ENCODE data around the gene RNF213. TPM values are rescaled to one million over a fixed set of nuclear protein-coding genes. Genes with fewer than 3 reads are reported as not detected.
"Not testable (repeated sequence)": the region's sequence is repeated elsewhere in the genome, so short reads cannot be mapped to it uniquely, and the experiment has no call there.

Gene RNF213
- total RNA-seq, 1 donor from 2014 or later, result 47.3 TPM

- TF ChIP-seq, protein P1, sequence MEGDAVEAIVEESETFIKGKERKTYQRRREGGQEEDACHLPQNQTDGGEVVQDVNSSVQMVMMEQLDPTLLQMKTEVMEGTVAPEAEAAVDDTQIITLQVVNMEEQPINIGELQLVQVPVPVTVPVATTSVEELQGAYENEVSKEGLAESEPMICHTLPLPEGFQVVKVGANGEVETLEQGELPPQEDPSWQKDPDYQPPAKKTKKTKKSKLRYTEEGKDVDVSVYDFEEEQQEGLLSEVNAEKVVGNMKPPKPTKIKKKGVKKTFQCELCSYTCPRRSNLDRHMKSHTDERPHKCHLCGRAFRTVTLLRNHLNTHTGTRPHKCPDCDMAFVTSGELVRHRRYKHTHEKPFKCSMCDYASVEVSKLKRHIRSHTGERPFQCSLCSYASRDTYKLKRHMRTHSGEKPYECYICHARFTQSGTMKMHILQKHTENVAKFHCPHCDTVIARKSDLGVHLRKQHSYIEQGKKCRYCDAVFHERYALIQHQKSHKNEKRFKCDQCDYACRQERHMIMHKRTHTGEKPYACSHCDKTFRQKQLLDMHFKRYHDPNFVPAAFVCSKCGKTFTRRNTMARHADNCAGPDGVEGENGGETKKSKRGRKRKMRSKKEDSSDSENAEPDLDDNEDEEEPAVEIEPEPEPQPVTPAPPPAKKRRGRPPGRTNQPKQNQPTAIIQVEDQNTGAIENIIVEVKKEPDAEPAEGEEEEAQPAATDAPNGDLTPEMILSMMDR (conservative IDR thresholded peaks at IDR 0.05), result no peak
- no peak overlapping the region for H3K4me3 Mint-ChIP-seq
- peaks cover 9% of the 10 kb centered on the region for H3K36me3 Mint-ChIP-seq
- no peak for DNase-seq (ENCODE audit: extremely low spot score, unreplicated experiment)
- no peaks in the 10 kb centered on the region for H3K27me3 Mint-ChIP-seq
- H3K9me3 Mint-ChIP-seq, result peaks cover 4% of the 10 kb centered on the region
- peaks cover 4% of the 10 kb centered on the region for H3K4me1 Mint-ChIP-seq (ENCODE audit: unreplicated experiment)
- no peak overlapping the region for H3K27ac Mint-ChIP-seq
These were observed 10.2 kb downstream of the RNF213 start for GRCh38 chr17:80270836-80271235.

GRCh38 chr17:80272366-80272765 is 11.7 kb downstream of the RNF213 start:
- TF ChIP-seq, protein P1 (conservative IDR thresholded peaks at IDR 0.05), result no peak
- no peak overlapping the region for H3K4me3 Mint-ChIP-seq
- peaks cover 11% of the 10 kb centered on the region for H3K36me3 Mint-ChIP-seq
- no peak overlapping the region for H3K27ac Mint-ChIP-seq
- no peaks in the 10 kb centered on the region for H3K27me3 Mint-ChIP-seq
- H3K4me1 Mint-ChIP-seq (ENCODE audit: unreplicated experiment), result peaks cover 4% of the 10 kb centered on the region
- no peak for DNase-seq (ENCODE audit: extremely low spot score, unreplicated experiment)
- H3K9me3 Mint-ChIP-seq, result peaks cover 4% of the 10 kb centered on the region

DNA sequence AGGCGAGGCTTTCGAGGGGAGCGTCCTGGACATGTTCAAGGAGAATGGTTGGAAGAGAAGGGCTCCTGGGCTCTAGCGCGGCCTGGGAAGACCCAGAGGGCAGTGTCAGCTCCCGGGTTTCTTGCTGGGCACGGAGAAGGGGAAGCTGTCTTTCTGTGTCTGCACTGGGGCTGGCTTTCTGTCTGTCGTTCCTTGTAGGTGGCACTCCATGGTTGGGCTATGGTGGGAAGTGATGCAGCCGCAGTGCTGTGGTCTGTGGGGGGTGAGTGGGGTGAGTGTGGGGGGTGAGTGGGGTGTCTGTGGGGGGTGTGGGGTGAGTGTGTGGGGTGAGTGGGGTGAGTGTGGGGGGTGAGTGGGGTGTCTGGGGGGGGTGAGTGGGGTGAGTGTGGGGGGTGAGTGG is 13.7 kb downstream of the RNF213 start:
- Mint-ChIP-seq H3K27me3 (no peaks in the 10 kb centered on the region), H3K4me3 (no peak overlapping the region)
- no peak for DNase-seq (ENCODE audit: extremely low spot score, unreplicated experiment)

DNA sequence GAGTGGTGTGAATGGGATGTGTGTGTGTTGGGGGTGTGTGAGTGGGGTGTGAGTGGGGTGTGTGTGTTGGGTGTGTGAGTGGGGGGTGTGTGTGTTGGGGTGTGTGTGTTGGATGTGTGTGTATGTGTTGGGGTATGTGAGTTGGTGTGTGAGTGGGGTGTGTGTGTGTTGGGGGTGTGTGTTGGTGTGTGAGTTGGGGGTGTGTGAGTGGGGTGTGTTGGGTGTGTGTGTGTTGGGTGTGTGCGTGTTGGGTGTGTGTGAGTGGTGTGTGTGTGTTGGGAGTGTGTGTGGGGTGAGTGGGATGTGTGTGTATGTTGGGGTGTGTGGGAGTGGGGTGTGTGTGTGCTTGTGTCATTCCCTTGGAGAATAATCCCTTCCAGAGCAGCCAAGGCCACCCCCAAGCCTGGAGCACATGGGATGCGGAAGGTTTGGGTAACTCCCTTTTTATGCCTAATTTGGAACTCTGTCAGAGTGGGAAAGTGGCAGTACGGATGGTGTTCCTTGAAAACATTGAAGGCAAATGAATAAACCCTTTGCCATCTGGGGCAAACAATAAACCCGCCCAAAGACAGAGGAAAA is 14.3 kb downstream of the RNF213 start:
- Mint-ChIP-seq H3K9me3 (peaks cover 4% of the 10 kb centered on the region), H3K27me3 (no peaks in the 10 kb centered on the region), H3K27ac (no peak overlapping the region), H3K4me1 (ENCODE audit: unreplicated experiment) (peaks cover 7% of the 10 kb centered on the region), H3K36me3 (peaks cover 11% of the 10 kb centered on the region), H3K4me3 (no peak overlapping the region)
- TF ChIP-seq, protein P1 (conservative IDR thresholded peaks at IDR 0.05), result no peak
- no peak for DNase-seq (ENCODE audit: extremely low spot score, unreplicated experiment)

More for the DNA sequence above, 13.7 kb downstream of the RNF213 start:
- Mint-ChIP-seq H3K27ac (peak overlapping the region; percentile 82), H3K36me3 (peaks cover 11% of the 10 kb centered on the region), H3K9me3 (peaks cover 4% of the 10 kb centered on the region), H3K4me1 (ENCODE audit: unreplicated experiment) (peaks cover 4% of the 10 kb centered on the region)
- TF ChIP-seq, protein P1 (conservative IDR thresholded peaks at IDR 0.05), result no peak

GRCh38 chr17:80275857-80276256 is 15.2 kb downstream of the RNF213 start:
- peaks cover 11% of the 10 kb centered on the region for H3K4me1 Mint-ChIP-seq (ENCODE audit: unreplicated experiment)
- peaks cover 11% of the 10 kb centered on the region for H3K36me3 Mint-ChIP-seq
- not testable (repeated sequence) for H3K27me3 Mint-ChIP-seq; H3K4me3 Mint-ChIP-seq; H3K27ac Mint-ChIP-seq; DNase-seq (ENCODE audit: extremely low spot score, unreplicated experiment); H3K9me3 Mint-ChIP-seq

DNA sequence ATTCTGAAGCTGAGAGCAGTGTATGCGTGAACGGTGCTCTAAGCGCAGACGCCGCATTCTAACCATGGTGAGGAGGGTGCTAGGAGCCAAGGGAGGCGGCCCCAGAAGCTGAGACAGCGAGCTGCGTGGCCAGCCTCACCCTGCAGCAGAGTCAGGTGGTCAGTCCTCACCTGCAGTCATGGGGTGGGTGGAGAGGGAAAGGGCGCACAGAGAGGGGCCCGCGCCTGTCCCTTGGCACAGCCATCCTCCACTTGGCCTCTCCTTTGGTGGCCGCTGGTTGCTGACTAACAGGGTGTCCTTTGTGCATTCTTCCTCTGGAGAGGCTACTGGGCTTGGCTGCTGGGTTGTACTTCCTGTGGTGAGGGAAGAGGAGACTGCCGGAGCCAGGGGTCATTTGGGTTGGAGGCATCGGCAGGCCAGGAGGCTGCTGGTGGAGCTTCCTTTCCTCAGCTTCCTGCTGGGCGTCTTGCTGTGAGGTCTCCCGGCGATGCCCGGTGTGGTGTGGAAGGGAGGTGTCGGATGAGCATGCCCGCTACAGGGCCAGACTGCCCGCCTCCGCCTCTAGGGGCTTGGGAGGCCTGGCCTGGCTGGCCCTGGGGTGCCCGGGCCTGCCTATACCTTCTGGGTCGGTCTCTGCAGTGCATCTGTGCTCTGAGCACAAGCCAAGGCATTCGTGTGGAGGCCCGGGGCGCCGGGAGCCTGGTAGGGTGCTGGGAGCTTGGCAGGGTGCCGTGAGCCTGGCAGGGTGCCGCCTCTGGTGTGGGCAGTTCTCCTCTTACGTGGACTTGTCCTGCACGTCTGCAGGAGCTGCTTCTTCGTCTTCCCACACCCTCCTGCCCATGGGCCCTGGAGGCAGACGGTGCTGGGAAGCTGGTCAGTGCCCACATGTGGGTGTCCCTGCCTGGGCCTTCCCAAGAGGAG is 17.4 kb downstream of the RNF213 start:
- Mint-ChIP-seq H3K27me3 (no peaks in the 10 kb centered on the region), H3K27ac (no peak overlapping the region), H3K4me1 (ENCODE audit: unreplicated experiment) (peaks cover 7% of the 10 kb centered on the region), H3K36me3 (peaks cover 8% of the 10 kb centered on the region), H3K4me3 (no peak overlapping the region), H3K9me3 (no peaks in the 10 kb centered on the region)
- no peak for DNase-seq (ENCODE audit: extremely low spot score, unreplicated experiment)
- TF ChIP-seq, protein P1 (conservative IDR thresholded peaks at IDR 0.05), result no peak

All from type B pancreatic cell (in vitro differentiated cells).